ENCODE results near the gene TRABD2B.

Gene TRABD2B

DNA sequence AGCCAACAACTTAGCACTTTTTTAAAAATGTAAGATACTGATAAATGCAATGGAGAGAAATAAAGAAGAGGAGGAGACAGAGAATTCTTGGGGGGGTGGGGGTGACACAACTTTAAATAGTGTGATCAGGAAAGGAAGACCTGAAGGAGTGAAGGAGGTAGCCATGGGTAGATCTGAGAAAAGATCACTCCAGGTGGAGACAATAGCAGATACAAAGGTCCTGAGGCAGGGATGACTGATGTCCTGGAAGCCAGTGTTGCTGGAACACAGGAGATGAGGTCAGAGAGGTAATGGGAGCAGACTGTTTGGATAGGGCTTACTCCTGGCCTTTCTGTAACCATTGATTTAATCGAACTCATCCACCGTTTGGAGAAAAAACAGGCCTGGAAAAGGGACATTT lies 24.6 kb upstream of the TRABD2B start:
- no peak for DNase-seq (ENCODE audit: insufficient read length, low spot score)
- FAIRE-seq, result no peak

DNA sequence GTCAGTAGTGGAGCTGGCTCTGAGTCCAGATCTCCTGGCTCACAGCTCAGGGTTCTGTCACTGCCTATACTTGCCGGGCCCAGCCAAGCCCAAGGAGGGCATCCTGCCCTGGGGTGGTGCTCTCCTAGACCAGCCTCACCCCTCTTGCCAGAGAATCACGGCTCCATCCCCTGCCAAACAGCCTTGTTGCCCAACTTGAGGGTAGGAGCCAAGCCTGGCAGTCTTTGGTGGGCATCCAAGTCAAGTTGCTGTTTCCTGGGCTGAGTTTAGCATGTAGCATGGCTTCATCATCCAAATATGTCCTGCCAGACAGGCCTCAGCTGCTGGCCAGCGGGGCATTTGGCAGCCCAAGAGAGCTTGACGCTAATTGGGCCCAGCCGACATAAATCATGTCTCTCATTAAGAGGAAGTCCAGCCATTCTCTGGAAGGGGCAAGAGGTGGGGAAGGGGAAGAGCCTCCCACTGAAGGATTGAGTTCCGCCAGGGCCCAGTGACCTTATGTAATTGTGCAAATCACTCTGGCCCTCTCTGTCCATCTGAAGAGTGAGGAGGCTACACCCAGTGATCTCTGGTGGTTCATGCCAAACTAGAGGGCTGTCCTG lies 22.6 kb upstream of the TRABD2B start:
- TF ChIP-seq, protein P1, sequence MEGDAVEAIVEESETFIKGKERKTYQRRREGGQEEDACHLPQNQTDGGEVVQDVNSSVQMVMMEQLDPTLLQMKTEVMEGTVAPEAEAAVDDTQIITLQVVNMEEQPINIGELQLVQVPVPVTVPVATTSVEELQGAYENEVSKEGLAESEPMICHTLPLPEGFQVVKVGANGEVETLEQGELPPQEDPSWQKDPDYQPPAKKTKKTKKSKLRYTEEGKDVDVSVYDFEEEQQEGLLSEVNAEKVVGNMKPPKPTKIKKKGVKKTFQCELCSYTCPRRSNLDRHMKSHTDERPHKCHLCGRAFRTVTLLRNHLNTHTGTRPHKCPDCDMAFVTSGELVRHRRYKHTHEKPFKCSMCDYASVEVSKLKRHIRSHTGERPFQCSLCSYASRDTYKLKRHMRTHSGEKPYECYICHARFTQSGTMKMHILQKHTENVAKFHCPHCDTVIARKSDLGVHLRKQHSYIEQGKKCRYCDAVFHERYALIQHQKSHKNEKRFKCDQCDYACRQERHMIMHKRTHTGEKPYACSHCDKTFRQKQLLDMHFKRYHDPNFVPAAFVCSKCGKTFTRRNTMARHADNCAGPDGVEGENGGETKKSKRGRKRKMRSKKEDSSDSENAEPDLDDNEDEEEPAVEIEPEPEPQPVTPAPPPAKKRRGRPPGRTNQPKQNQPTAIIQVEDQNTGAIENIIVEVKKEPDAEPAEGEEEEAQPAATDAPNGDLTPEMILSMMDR (IDR thresholded peaks at IDR 0.05; ENCODE audit: insufficient read depth, missing control alignments), result no peak
- DNase-seq (ENCODE audit: insufficient read length, low spot score) (no peak), FAIRE-seq (no peak)

More for the DNA sequence above, 24.6 kb upstream of the TRABD2B start:
- TF ChIP-seq, protein P1 (IDR thresholded peaks at IDR 0.05; ENCODE audit: insufficient read depth, missing control alignments), result no peak

DNA sequence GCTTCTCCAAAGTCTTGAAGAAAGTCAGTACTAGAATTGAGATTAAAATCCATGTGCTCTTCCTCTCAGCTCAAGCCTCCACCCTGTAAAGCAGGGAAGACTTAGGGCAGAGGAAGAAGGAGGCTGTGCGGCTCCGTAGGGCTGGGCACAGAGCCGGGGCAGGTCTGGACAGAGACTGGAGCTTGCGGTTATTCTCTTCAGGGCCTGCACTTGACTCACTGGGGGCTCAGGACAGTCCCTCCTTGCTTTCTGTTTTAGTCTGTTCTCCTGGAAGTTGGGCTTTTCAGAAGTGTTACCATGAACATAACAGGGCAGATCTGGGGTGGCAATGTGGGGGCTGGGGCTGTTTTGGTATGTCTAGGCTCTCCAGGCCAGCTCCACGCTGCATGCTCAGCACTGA lies 21.6 kb upstream of the TRABD2B start:
- TF ChIP-seq, protein P1 (IDR thresholded peaks at IDR 0.05; ENCODE audit: insufficient read depth, missing control alignments), result no peak
- DNase-seq (ENCODE audit: insufficient read length, low spot score) (no peak), FAIRE-seq (no peak)

DNA sequence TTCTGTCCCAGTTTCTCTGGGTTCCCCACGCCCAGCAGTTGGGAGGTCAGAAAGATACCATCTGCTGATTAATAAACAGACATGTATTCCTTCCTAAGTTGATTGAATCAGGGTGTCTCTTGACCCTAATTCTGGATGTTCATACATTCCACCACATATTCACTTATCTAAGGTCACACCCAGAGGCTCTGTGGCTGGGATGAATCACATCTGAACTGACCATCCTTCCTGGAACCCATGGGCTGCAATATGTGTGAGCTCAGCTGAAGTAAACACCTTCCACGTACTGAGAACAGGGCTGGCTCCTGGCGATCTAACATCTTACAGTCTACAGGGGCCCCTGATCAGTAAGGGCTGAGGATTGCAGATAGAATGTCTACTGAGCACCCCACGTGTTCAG lies 20.5 kb upstream of the TRABD2B start:
- no peak for FAIRE-seq
- no peak for DNase-seq (ENCODE audit: insufficient read length, low spot score)
- TF ChIP-seq, protein P1 (IDR thresholded peaks at IDR 0.05; ENCODE audit: insufficient read depth, missing control alignments), result no peak

DNA sequence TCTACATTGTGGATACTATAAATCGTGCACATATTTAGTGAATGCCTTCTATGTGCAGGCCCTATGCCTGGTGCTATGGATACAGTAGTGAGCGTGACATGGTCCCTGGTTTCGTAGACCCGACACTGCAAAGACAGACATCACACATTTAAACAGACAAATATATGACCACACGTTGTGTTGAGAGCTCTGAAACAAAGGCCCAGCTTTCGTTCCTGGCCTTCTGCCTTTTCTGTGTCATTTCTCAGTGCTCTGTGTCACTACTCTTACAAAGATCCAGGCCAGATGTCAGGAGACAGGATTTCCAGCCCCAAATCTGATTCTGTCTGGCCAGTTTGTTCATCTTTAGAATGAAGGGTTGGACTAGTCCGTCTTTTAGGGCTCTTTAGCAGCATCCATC lies 19.3 kb upstream of the TRABD2B start:
- TF ChIP-seq, protein P1 (IDR thresholded peaks at IDR 0.05; ENCODE audit: insufficient read depth, missing control alignments), result no peak
- DNase-seq (ENCODE audit: insufficient read length, low spot score) (no peak), FAIRE-seq (no peak)

DNA sequence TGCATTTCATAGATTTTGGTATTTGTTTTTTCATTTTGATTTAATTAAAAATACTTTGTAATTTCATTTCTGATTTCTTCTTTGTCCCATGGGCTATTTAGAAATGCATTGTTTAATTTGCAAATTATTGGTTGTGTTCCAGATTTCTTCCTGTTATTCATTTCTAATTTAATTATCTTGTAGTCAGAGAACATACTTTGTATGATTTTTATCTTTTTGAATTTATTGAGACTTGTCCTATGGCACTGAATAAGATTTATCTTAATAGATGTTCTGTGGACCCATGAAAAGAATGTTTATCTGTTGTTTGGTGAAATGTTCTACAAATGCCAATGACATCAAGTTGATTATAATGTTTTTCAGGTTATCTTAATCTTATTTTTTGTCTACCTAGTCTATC lies 16.1 kb upstream of the TRABD2B start:
- DNase-seq (ENCODE audit: insufficient read length, low spot score) (no peak), FAIRE-seq (no peak)
- TF ChIP-seq, protein P1 (IDR thresholded peaks at IDR 0.05; ENCODE audit: insufficient read depth, missing control alignments), result no peak

DNA sequence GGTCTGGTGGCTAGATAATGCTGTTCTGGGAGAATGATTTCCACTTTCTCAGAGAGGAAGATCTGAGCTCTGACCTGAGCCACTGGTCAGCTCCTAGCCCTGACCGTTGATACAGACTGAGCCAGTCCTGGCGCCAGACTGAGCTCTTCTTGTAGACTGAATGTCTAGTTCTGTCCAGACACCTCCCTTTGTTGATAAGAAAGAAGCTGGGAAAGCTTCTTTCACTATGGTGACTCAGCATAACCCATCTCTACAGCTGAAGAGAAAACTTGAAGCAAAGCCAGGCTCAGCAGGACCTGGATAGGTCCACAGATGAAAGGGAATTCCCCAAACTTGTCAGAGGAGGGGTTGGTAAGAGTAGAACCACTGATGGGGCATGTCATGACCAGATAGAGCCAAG lies 9.9 kb upstream of the TRABD2B start:
- TF ChIP-seq, protein P1 (IDR thresholded peaks at IDR 0.05; ENCODE audit: insufficient read depth, missing control alignments), result no peak
- DNase-seq (ENCODE audit: insufficient read length, low spot score) (no peak), FAIRE-seq (no peak)

All from D721Med (cell line).